Left hindlimb (tissue), 1 donor: Measurements from ENCODE around the gene H6PD.

ENCODE experiments used
- DNase-seq: peaks from one replicate; pipeline ENCODE4 v3.0.0-alpha.2; 2018

H6PD gene

GRCh38 chr1:9242338-9242969 lies 7.9 kb downstream of the H6PD start:
- no peak for DNase-seq

GRCh38 chr1:9243066-9243739 lies 8.6 kb downstream of the H6PD start:
- peak; percentile 12 for DNase-seq

GRCh38 chr1:9244501-9245229 lies 10.1 kb downstream of the H6PD start:
- peak; percentile 35 for DNase-seq

GRCh38 chr1:9245230-9245619 lies 10.7 kb downstream of the H6PD start:
- peak; percentile 5 for DNase-seq

GRCh38 chr1:9245661-9246060 lies 11.1 kb downstream of the H6PD start:
- no peak for DNase-seq

- peak; percentile 19 for DNase-seq
These were observed 11.6 kb downstream of the H6PD start for GRCh38 chr1:9246215-9246614.

- peak; percentile 6 for DNase-seq
These were observed 12.5 kb downstream of the H6PD start for GRCh38 chr1:9246841-9247785.

GRCh38 chr1:9247894-9248293 lies 13.3 kb downstream of the H6PD start:
- no peak for DNase-seq

- no peak for DNase-seq
These were observed 14.0 kb downstream of the H6PD start for GRCh38 chr1:9248341-9249262.

GRCh38 chr1:9249263-9249533 lies 14.6 kb downstream of the H6PD start:
- DNase-seq: no peak

- peak; percentile 25 for DNase-seq
These were observed 15.2 kb downstream of the H6PD start for GRCh38 chr1:9249534-9250410.

- DNase-seq: peak; percentile 28
These were observed 16.1 kb downstream of the H6PD start for GRCh38 chr1:9250411-9251381.

GRCh38 chr1:9251501-9251900 lies 16.9 kb downstream of the H6PD start:
- DNase-seq: peak; percentile 50

GRCh38 chr1:9253004-9253403 lies 18.4 kb downstream of the H6PD start:
- no peak for DNase-seq

- DNase-seq: no peak
These were observed 19.0 kb downstream of the H6PD start for GRCh38 chr1:9253453-9254105.

GRCh38 chr1:9256332-9256731 lies 21.8 kb downstream of the H6PD start:
- no peak for DNase-seq

- no peak for DNase-seq
These were observed 23.3 kb downstream of the H6PD start for GRCh38 chr1:9257851-9258250.

- DNase-seq: no peak
These were observed 24.1 kb downstream of the H6PD start for GRCh38 chr1:9258629-9259028.
